ENCODE data around the gene FRK. TPM values are rescaled to one million over a fixed set of nuclear protein-coding genes. Genes with fewer than 3 reads are reported as not detected.

FRK gene
- total and polyA plus RNA-seq, 7 donors, result 0.10 to 4.2 (median 1.4) TPM

DNA sequence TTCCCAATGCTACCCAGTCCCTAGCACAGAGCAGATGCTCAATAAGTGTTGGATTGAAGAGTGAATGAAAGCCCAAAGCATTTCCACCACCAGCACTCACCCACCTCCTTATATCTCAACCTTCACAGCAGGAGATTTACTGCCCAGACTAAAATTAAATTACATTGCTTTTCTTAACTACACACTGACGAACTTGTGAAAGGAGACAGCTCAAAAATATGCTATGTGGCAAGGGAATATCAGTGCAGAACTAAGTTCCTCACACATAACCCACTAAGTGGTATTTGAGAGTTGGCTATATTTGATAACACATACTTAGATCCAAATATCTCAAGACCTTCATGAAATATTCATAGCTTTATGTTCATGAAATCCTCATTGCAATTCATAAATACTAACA is 137.7 kb downstream of the FRK start:
- WGBS, 3 donors, result 29 to 76% (median 63%) methylated on average over 1 of the region's 1 CpG
- TF ChIP-seq, protein P1, sequence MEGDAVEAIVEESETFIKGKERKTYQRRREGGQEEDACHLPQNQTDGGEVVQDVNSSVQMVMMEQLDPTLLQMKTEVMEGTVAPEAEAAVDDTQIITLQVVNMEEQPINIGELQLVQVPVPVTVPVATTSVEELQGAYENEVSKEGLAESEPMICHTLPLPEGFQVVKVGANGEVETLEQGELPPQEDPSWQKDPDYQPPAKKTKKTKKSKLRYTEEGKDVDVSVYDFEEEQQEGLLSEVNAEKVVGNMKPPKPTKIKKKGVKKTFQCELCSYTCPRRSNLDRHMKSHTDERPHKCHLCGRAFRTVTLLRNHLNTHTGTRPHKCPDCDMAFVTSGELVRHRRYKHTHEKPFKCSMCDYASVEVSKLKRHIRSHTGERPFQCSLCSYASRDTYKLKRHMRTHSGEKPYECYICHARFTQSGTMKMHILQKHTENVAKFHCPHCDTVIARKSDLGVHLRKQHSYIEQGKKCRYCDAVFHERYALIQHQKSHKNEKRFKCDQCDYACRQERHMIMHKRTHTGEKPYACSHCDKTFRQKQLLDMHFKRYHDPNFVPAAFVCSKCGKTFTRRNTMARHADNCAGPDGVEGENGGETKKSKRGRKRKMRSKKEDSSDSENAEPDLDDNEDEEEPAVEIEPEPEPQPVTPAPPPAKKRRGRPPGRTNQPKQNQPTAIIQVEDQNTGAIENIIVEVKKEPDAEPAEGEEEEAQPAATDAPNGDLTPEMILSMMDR (IDR thresholded peaks at IDR 0.05), result no peak
- Histone ChIP-seq H3K36me3 (ENCODE audit: insufficient read depth in 1 of 2, low read depth in 1 of 2) (no peaks in the 10 kb centered on the region), H3K4me3 (no peak overlapping the region), H3K4me1 (no peaks in the 10 kb centered on the region), H3K27me3 (ENCODE audit: insufficient read depth in 3 of 3, low read length in 2 of 3) (no peaks in the 10 kb centered on the region), H3K9me3 (no peaks in the 10 kb centered on the region), H3K27ac (no peak overlapping the region)
- intact Hi-C loops (cut with DNase I), result no loop called here
- no peak for DNase-seq
- ATAC-seq, result no peak

DNA sequence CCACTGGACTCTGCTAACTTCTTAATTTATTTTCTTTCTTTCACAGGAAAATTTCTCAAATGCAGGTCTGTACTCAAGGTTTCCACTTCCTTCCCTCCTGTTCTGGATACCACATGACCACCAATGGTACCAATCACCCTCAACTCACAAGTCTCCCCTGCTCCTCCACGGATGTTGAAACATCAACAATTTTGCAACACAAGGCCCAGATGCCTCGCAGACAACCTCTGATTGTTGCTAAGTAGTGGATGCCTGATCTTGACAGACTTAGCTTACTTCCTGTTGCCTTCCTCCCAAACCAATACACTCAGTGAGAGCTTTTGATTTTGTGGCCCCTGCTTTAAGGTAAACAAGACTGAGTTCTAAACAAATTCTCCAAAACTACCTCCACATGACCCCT is 146.6 kb downstream of the FRK start:
- Histone ChIP-seq H3K4me1 (no peaks in the 10 kb centered on the region), H3K27ac (no peak overlapping the region), H3K9me3 (no peaks in the 10 kb centered on the region), H3K36me3 (ENCODE audit: insufficient read depth in 1 of 2, low read depth in 1 of 2) (no peaks in the 10 kb centered on the region), H3K27me3 (ENCODE audit: insufficient read depth in 3 of 3, low read length in 2 of 3) (no peaks in the 10 kb centered on the region), H3K4me3 (no peak overlapping the region)
- ATAC-seq (no peak), DNase-seq (no peak)
- WGBS, 3 donors, result 43 to 45% (median 43%) methylated on average over 2 of the region's 2 CpGs
- intact Hi-C loops (cut with DNase I), result no loop called here
- TF ChIP-seq, protein P1 (IDR thresholded peaks at IDR 0.05), result no peak

DNA sequence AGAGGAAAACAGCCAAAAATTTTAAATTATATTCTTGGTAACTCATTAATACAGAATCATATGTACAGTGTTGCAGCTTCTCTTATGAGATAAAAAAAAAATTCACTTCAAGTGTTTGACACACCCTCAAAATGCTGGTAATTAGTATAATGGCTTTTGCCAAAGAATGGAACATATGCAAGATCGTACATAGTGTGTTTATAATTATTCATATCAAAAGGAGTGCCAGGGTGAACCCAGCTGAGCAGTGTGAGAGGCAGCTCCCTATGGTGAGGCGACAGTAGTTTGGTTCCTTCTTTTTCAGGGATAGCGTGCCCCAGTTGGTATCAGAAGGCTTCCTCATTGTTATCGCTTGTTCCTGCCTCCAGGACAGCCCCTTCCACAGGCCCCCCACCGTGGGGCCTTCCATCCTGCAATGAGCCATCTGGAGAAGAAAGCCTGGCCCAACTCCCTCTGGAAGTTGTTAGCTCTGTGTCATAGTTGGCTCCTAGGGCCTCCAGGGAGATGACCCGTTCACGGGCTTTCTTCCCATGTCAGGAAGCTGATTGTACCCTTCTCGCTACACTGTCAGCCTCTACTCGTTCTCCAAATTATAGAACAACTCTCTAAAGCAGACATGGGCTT is 150.7 kb downstream of the FRK start:
- Histone ChIP-seq H3K9me3 (no peaks in the 10 kb centered on the region), H3K4me1 (no peaks in the 10 kb centered on the region), H3K36me3 (ENCODE audit: insufficient read depth in 1 of 2, low read depth in 1 of 2) (no peaks in the 10 kb centered on the region), H3K27me3 (ENCODE audit: insufficient read depth in 3 of 3, low read length in 2 of 3) (no peaks in the 10 kb centered on the region), H3K27ac (no peak overlapping the region), H3K4me3 (no peak overlapping the region)
- TF ChIP-seq, protein P1 (IDR thresholded peaks at IDR 0.05), result no peak
- WGBS, 3 donors, result 60 to 71% (median 61%) methylated on average over 9 of the region's 9 CpGs
- no peak for DNase-seq
- no peak for ATAC-seq
- intact Hi-C loops (cut with DNase I), result no loop called here

DNA sequence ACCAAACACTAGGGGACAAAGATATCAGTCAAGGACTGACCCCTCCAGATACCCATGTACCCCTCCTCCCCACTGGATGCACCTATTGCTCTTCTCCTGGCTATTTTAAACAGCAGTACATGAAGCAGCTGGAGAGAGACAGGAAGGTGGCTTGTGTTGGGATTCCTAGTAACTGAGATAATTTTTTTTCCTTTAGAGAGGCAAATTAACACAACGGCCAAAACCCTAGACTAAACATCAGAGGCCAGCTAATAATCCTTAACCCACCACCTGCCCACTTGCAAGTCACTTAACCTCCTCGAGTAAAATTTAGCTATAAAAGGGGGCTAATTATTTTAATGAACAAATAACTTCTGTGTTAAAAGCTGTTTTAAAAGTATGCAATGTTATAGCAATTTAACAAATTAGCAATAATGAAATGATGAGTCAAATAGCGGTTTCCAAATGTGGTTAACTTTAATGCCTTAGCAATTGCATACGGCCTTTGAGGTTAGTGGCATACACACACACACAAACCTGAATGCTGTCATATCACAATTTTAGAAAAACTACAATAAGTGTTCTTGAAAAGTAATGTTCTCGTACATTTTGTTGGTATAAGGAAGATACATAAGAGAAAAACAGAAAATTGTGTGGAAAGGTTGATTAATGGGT is 151.7 kb downstream of the FRK start:
- no peak for ATAC-seq
- TF ChIP-seq, protein P1 (IDR thresholded peaks at IDR 0.05), result no peak
- no peaks in the 10 kb centered on the region for H3K36me3 ChIP-seq (ENCODE audit: insufficient read depth in 1 of 2, low read depth in 1 of 2)
- H3K4me3 ChIP-seq, result no peak overlapping the region
- WGBS, 3 donors, result 76 to 80% (median 76%) methylated on average over 5 of the region's 5 CpGs
- H3K4me1 ChIP-seq, result no peaks in the 10 kb centered on the region
- intact Hi-C loops (cut with DNase I), result no loop called here
- H3K27ac ChIP-seq, result no peak overlapping the region
- H3K27me3 ChIP-seq (ENCODE audit: insufficient read depth in 3 of 3, low read length in 2 of 3), result no peaks in the 10 kb centered on the region
- no peaks in the 10 kb centered on the region for H3K9me3 ChIP-seq
- DNase-seq, result no peak

All from psoas muscle (tissue), 8 donors.